Body of pancreas (tissue), 4 donors: Measurements from ENCODE around the gene PTPRN2.

Experiments
- POLR2A ChIP-seq, 3 donors: fragments of 450-650 bp; IDR thresholded peaks; one replicate each; pipeline ENCODE4 v1.6.1; 2016; ENCODE audit warnings: antibody characterized with exemption in 3 of 3, mild to moderate bottlenecking in 2 of 3
- TF ChIP-seq, protein P1 (sequence below), 7 experiments: fragments of 450-650 bp in 4 of 7; fragments of 200-600 bp in 3 of 7; sonication (generic) in 3 of 7; IDR thresholded peaks; one replicate each; pipeline ENCODE4 v1.5.1; 2016 to 2019; ENCODE audit warnings: antibody characterized with exemption in 7 of 7

DNA sequence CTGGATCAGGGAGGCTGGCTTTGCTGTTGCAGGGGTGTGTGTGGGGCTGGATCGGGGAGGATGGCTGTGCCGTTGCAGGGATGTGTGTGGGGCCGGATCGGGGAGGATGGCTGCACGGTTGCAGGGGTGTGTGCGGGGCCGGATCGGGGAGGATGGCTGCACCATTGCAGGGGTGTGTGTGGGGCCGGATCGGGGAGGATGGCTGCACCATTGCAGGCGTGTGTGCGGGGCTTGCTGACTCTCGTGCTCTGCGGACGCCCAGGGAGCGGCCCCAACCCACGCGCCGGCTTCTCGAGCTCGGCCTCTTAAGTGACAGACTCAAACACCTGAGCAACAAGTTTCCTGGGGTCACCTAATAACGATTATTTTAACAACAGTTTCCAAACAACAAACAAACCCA lies 732.6 kb downstream of the PTPRN2 start:
- TF ChIP-seq, protein P1, sequence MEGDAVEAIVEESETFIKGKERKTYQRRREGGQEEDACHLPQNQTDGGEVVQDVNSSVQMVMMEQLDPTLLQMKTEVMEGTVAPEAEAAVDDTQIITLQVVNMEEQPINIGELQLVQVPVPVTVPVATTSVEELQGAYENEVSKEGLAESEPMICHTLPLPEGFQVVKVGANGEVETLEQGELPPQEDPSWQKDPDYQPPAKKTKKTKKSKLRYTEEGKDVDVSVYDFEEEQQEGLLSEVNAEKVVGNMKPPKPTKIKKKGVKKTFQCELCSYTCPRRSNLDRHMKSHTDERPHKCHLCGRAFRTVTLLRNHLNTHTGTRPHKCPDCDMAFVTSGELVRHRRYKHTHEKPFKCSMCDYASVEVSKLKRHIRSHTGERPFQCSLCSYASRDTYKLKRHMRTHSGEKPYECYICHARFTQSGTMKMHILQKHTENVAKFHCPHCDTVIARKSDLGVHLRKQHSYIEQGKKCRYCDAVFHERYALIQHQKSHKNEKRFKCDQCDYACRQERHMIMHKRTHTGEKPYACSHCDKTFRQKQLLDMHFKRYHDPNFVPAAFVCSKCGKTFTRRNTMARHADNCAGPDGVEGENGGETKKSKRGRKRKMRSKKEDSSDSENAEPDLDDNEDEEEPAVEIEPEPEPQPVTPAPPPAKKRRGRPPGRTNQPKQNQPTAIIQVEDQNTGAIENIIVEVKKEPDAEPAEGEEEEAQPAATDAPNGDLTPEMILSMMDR (IDR thresholded peaks at IDR 0.05) = no peak
- no peak for TF ChIP-seq POLR2A (IDR thresholded peaks at IDR 0.05)
